ENCODE measurements around the gene ATP2B2.

DNA sequence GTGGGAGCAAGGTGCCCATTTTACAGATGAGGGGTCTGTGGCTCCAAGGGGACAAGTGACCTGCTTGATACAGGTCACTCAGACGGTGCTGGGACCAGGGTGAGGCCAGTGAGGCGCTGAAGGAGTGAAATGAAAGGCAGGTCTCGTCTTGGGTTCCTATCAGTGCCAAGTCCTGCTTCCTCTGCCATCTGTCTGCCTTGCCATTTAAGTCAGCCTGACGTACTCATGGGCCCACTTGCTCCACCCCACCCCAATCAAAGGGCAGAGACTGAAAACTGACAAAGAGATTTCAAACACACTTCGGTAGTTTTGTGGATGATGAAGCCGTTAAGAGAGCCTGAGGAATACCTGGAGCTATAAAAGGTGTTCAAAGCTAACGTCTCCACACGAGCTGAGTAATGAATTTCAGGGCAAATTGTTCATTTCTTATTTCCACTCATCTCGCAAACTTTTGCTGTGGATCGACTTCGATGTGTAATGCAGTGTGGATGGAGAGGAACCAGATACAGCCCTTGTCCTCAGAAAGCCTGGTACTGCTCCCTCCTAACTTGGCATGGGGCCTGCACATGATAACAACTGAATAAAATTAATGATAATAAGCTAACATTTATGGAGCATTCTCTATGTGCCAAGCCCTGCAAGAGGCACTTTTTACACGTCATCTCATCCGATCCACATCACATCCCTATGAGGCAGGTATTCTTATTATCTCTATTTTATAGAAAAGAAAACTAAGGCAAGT, 36.6 kb downstream of the ATP2B2 start:
- TF ChIP-seq CTCF (IDR thresholded peaks at IDR 0.05) (no peak), POLR2A (IDR thresholded peaks at IDR 0.05) (no peak)

All from right lobe of liver (tissue), 4 donors.